ENCODE measurements around the gene JARID2. TPM values are rescaled to one million over a fixed set of nuclear protein-coding genes. Genes with fewer than 3 reads are reported as not detected.

Gene JARID2
- total and polyA plus RNA-seq, 3 donors from 2014 or later: 36.1 to 60.8 (median 53.7) TPM

DNA sequence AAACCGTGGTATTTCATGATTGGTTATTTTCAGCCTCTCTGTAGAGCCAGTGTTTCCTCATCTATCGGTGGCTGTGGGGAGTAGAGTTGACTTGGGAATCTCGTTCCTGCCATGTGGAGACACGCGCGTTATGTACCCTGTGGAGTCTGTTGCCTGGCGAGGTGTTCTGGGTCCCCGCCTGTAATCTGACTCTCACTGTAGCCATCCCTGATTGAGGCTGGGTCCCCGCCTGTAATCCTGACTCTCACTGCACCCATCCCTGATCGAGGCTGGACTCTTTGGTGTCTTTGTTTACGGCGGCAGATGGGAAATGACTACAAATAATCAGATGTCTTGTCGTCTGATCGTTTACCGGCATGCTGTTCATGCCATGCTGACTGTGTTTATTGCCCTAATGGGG lies 263.1 kb downstream of the JARID2 start:
- no peaks in the 10 kb centered on the region for H3K36me3 ChIP-seq (ENCODE audit: low read depth, missing control alignments)
- no peak for DNase-seq
- no peak overlapping the region for H3K4me3 ChIP-seq
- H3K4me1 ChIP-seq: peaks cover 15% of the 10 kb centered on the region
- H3K9me3 ChIP-seq: no peaks in the 10 kb centered on the region
- H3K27ac ChIP-seq: no peak overlapping the region
- intact Hi-C loops (cut with DNase I; ENCODE audit: low total_unique reads): no loop called here
- TF ChIP-seq, protein P1, sequence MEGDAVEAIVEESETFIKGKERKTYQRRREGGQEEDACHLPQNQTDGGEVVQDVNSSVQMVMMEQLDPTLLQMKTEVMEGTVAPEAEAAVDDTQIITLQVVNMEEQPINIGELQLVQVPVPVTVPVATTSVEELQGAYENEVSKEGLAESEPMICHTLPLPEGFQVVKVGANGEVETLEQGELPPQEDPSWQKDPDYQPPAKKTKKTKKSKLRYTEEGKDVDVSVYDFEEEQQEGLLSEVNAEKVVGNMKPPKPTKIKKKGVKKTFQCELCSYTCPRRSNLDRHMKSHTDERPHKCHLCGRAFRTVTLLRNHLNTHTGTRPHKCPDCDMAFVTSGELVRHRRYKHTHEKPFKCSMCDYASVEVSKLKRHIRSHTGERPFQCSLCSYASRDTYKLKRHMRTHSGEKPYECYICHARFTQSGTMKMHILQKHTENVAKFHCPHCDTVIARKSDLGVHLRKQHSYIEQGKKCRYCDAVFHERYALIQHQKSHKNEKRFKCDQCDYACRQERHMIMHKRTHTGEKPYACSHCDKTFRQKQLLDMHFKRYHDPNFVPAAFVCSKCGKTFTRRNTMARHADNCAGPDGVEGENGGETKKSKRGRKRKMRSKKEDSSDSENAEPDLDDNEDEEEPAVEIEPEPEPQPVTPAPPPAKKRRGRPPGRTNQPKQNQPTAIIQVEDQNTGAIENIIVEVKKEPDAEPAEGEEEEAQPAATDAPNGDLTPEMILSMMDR (IDR thresholded peaks at IDR 0.05): no peak
- no peak for TF ChIP-seq POLR2A (IDR thresholded peaks at IDR 0.05)
- 89 to 92% methylated on average over 15 of the region's 15 CpGs for WGBS, 2 donors
- H3K27me3 ChIP-seq: no peaks in the 10 kb centered on the region

DNA sequence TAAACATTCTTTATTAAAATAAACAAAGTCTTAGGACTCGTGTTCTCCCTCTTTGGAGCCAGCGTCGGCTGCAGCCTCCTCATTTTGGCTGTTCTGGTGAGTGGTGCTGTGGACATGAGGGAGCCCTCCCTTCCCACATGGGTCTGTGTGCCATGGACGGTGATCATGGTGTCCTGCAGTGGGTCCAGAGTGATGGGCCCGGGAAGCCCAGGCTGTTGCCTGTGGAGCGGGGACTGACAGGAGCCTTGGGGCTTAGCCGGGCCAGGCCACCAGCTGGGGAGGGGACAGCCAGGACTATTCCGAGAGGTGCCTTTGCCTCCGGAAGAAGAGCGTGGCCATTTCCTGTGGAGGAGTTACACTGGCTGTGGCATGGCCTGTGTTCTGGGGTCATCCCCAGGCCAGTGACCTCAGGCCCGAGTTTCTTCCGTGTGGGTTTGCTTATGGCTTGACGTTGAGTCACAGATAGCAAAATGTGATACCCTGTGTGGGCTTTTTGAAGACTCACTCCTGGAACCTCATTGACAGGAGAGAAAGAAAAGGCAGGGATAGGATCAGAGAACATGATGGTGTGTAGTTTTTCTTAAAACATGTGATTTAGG lies 263.6 kb downstream of the JARID2 start:
- DNase-seq: no peak
- Histone ChIP-seq H3K36me3 (ENCODE audit: low read depth, missing control alignments) (no peaks in the 10 kb centered on the region), H3K9me3 (no peaks in the 10 kb centered on the region), H3K27ac (no peak overlapping the region), H3K27me3 (no peaks in the 10 kb centered on the region), H3K4me1 (peaks cover 15% of the 10 kb centered on the region), H3K4me3 (no peak overlapping the region)
- intact Hi-C loops (cut with DNase I; ENCODE audit: low total_unique reads): no loop called here
- WGBS, 2 donors: 82 to 87% methylated on average over 11 to 13 of the region's 13 CpGs
- TF ChIP-seq, protein P1 (IDR thresholded peaks at IDR 0.05): no peak
- TF ChIP-seq POLR2A (IDR thresholded peaks at IDR 0.05): no peak

DNA sequence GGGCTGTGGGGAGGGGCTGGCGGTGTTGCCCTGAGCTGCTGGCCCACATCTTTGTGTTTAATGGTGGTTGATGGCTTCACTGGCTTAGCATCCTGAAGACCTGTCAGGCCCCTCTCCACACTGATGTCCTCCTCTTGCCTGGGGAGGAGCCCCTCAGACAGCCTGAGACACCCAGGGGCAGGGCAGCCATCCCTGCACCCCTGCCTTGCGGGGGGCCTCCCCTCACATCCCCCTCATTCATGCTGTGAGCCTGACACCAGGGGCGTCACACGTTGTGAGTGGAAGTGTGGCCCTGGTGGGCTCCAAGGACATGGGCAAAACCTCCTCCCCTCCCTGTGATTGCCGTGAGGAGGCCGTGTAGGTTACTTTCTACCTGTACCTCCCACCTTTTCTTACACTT lies 264.3 kb downstream of the JARID2 start:
- no peak overlapping the region for H3K27ac ChIP-seq
- intact Hi-C loops (cut with DNase I; ENCODE audit: low total_unique reads): no loop called here
- H3K27me3 ChIP-seq: no peaks in the 10 kb centered on the region
- H3K4me3 ChIP-seq: no peak overlapping the region
- no peak for DNase-seq
- no peaks in the 10 kb centered on the region for H3K9me3 ChIP-seq
- TF ChIP-seq, protein P1 (IDR thresholded peaks at IDR 0.05): no peak
- H3K36me3 ChIP-seq (ENCODE audit: low read depth, missing control alignments): no peaks in the 10 kb centered on the region
- 91 to 92% methylated on average over 5 to 6 of the region's 6 CpGs for WGBS, 2 donors
- peaks cover 15% of the 10 kb centered on the region for H3K4me1 ChIP-seq

DNA sequence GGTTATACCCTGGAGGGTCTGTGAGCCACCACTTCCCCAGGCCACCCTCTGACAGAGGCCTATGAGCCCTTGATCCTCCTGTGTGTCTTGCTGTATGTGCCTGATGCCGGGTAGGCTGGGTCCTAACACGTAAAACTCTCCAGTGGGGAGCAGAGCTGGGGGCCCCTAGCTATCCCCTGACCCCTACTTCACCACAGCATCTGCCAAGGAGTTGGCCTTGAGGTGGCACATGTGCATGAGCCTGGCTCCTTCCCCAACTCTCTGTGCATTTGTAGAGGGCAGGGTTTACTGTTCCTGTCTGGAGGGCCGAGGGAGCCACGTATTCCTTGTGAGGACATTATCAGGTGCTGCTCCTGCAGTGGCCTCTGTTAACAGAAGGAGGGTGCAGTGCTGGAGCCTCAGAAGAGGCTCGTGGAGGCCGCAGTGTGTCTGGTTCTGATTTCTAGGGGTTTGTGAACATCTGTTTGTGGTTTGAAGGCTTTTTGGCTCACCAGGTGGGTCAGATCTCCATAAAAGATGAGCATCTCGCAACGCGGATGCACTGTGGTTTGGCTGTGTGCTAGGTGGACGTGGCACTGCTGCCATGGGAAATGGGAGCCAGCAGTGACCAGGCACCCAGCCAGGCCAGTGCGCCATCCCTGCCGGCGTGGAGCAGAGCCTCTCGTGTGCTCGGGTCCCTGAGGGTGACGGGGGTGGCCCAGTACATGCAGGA lies 264.8 kb downstream of the JARID2 start:
- TF ChIP-seq POLR2A (IDR thresholded peaks at IDR 0.05): no peak
- TF ChIP-seq, protein P1 (IDR thresholded peaks at IDR 0.05): no peak
- DNase-seq: no peak
- peaks cover 10% of the 10 kb centered on the region for H3K4me1 ChIP-seq
- 71 to 91% methylated on average over 7 to 16 of the region's 16 CpGs for WGBS, 2 donors
- H3K27me3 ChIP-seq: no peaks in the 10 kb centered on the region
- intact Hi-C loops (cut with DNase I; ENCODE audit: low total_unique reads): no loop called here
- H3K36me3 ChIP-seq (ENCODE audit: low read depth, missing control alignments): no peaks in the 10 kb centered on the region
- no peak overlapping the region for H3K4me3 ChIP-seq
- H3K27ac ChIP-seq: no peak overlapping the region
- H3K9me3 ChIP-seq: no peaks in the 10 kb centered on the region

All from testis (tissue), 3 donors.